ENCODE measurements around the gene RICTOR. TPM values are rescaled to one million over a fixed set of nuclear protein-coding genes. Genes with fewer than 3 reads are reported as not detected.

RICTOR gene
- total RNA-seq, 2 experiments from 2014 or later = 19.7 to 21.5 TPM

- Mint-ChIP-seq H3K27me3 (peaks cover 61% of the 10 kb centered on the region), H3K36me3 (no peaks in the 10 kb centered on the region), H3K4me3 (no peak overlapping the region), H3K4me1 (peaks cover 23% of the 10 kb centered on the region), H3K9me3 (peaks cover 4% of the 10 kb centered on the region), H3K27ac (no peak overlapping the region)
- no peak for DNase-seq
Measured at GRCh38 chr5:39079147-39079546, 4.9 kb upstream of the RICTOR start.

- Mint-ChIP-seq H3K9me3 (no peaks in the 10 kb centered on the region), H3K27ac (no peak overlapping the region), H3K27me3 (peaks cover 51% of the 10 kb centered on the region), H3K4me3 (peak overlapping the region; percentile 4), H3K36me3 (no peaks in the 10 kb centered on the region), H3K4me1 (peaks cover 28% of the 10 kb centered on the region)
- no peak for DNase-seq
Measured at GRCh38 chr5:39076757-39077728, 2.8 kb upstream of the RICTOR start.

GRCh38 chr5:39076101-39076756 lies 2.0 kb upstream of the RICTOR start:
- H3K27me3 Mint-ChIP-seq = peaks cover 45% of the 10 kb centered on the region
- peaks cover 34% of the 10 kb centered on the region for H3K4me1 Mint-ChIP-seq
- no peak overlapping the region for H3K4me3 Mint-ChIP-seq
- H3K27ac Mint-ChIP-seq = no peak overlapping the region
- no peaks in the 10 kb centered on the region for H3K36me3 Mint-ChIP-seq
- H3K9me3 Mint-ChIP-seq = no peaks in the 10 kb centered on the region
- no peak for DNase-seq

GRCh38 chr5:39073767-39074016 lies 507 bp downstream of the RICTOR start:
- Mint-ChIP-seq H3K36me3 (peaks cover 10% of the 10 kb centered on the region), H3K4me3 (peak overlapping the region; percentile 93), H3K9me3 (no peaks in the 10 kb centered on the region), H3K4me1 (peaks cover 36% of the 10 kb centered on the region), H3K27ac (peak overlapping the region; percentile 89), H3K27me3 (peaks cover 31% of the 10 kb centered on the region)
- peak; percentile 60 for DNase-seq

- Mint-ChIP-seq H3K4me1 (peaks cover 36% of the 10 kb centered on the region), H3K9me3 (peaks cover 2% of the 10 kb centered on the region), H3K4me3 (peak overlapping the region; percentile 93), H3K27ac (peak overlapping the region; percentile 89), H3K36me3 (peaks cover 16% of the 10 kb centered on the region), H3K27me3 (peaks cover 27% of the 10 kb centered on the region)
- peak; percentile 71 for DNase-seq
Measured at GRCh38 chr5:39072925-39073766, 1.1 kb downstream of the RICTOR start.

GRCh38 chr5:39068099-39068498 lies 6.1 kb downstream of the RICTOR start:
- H3K27ac Mint-ChIP-seq = no peak overlapping the region
- no peak overlapping the region for H3K4me3 Mint-ChIP-seq
- no peaks in the 10 kb centered on the region for H3K27me3 Mint-ChIP-seq
- no peak for DNase-seq
- H3K4me1 Mint-ChIP-seq = peaks cover 36% of the 10 kb centered on the region
- peaks cover 49% of the 10 kb centered on the region for H3K36me3 Mint-ChIP-seq
- peaks cover 22% of the 10 kb centered on the region for H3K9me3 Mint-ChIP-seq

- Mint-ChIP-seq H3K27me3 (no peaks in the 10 kb centered on the region), H3K9me3 (peaks cover 22% of the 10 kb centered on the region)
Measured at GRCh38 chr5:39064450-39064849, 9.7 kb downstream of the RICTOR start.

GRCh38 chr5:39063037-39063436 lies 11.2 kb downstream of the RICTOR start:
- Mint-ChIP-seq H3K9me3 (peaks cover 21% of the 10 kb centered on the region), H3K4me3 (no peak overlapping the region), H3K4me1 (peaks cover 59% of the 10 kb centered on the region), H3K36me3 (peaks cover 34% of the 10 kb centered on the region), H3K27me3 (no peaks in the 10 kb centered on the region), H3K27ac (no peak overlapping the region)
- DNase-seq = no peak

More at GRCh38 chr5:39064450-39064849, 9.7 kb downstream of the RICTOR start:
- H3K36me3 Mint-ChIP-seq = peaks cover 45% of the 10 kb centered on the region
- H3K4me3 Mint-ChIP-seq = no peak overlapping the region
- DNase-seq = no peak
- H3K4me1 Mint-ChIP-seq = peaks cover 46% of the 10 kb centered on the region
- no peak overlapping the region for H3K27ac Mint-ChIP-seq

GRCh38 chr5:39062530-39062929 lies 11.7 kb downstream of the RICTOR start:
- Mint-ChIP-seq H3K4me3 (no peak overlapping the region), H3K9me3 (peaks cover 17% of the 10 kb centered on the region), H3K36me3 (peaks cover 29% of the 10 kb centered on the region), H3K27me3 (no peaks in the 10 kb centered on the region), H3K4me1 (peaks cover 61% of the 10 kb centered on the region), H3K27ac (no peak overlapping the region)
- DNase-seq = no peak

- Mint-ChIP-seq H3K27ac (no peak overlapping the region), H3K36me3 (peaks cover 25% of the 10 kb centered on the region), H3K4me1 (peaks cover 61% of the 10 kb centered on the region), H3K4me3 (no peak overlapping the region), H3K9me3 (peaks cover 13% of the 10 kb centered on the region), H3K27me3 (no peaks in the 10 kb centered on the region)
- no peak for DNase-seq
Measured at GRCh38 chr5:39062104-39062503, 12.1 kb downstream of the RICTOR start.

GRCh38 chr5:39059064-39059463 lies 15.1 kb downstream of the RICTOR start:
- DNase-seq = no peak
- H3K27ac Mint-ChIP-seq = no peak overlapping the region
- H3K4me1 Mint-ChIP-seq = peaks cover 49% of the 10 kb centered on the region
- no peaks in the 10 kb centered on the region for H3K9me3 Mint-ChIP-seq
- no peaks in the 10 kb centered on the region for H3K27me3 Mint-ChIP-seq
- peaks cover 6% of the 10 kb centered on the region for H3K36me3 Mint-ChIP-seq
- no peak overlapping the region for H3K4me3 Mint-ChIP-seq

GRCh38 chr5:39058178-39058921 lies 15.8 kb downstream of the RICTOR start:
- H3K27ac Mint-ChIP-seq = no peak overlapping the region
- no peak overlapping the region for H3K4me3 Mint-ChIP-seq
- DNase-seq = no peak
- peaks cover 48% of the 10 kb centered on the region for H3K4me1 Mint-ChIP-seq
- H3K9me3 Mint-ChIP-seq = no peaks in the 10 kb centered on the region
- peaks cover 6% of the 10 kb centered on the region for H3K36me3 Mint-ChIP-seq
- no peaks in the 10 kb centered on the region for H3K27me3 Mint-ChIP-seq

- peaks cover 6% of the 10 kb centered on the region for H3K36me3 Mint-ChIP-seq
- H3K4me1 Mint-ChIP-seq = peaks cover 42% of the 10 kb centered on the region
- no peak overlapping the region for H3K27ac Mint-ChIP-seq
- H3K27me3 Mint-ChIP-seq = no peaks in the 10 kb centered on the region
- no peak for DNase-seq
- peak overlapping the region; percentile 50 for H3K4me3 Mint-ChIP-seq
- H3K9me3 Mint-ChIP-seq = no peaks in the 10 kb centered on the region
Measured at GRCh38 chr5:39057734-39058133, 16.5 kb downstream of the RICTOR start.

- Mint-ChIP-seq H3K27ac (no peak overlapping the region), H3K4me3 (no peak overlapping the region), H3K9me3 (no peaks in the 10 kb centered on the region), H3K36me3 (peaks cover 8% of the 10 kb centered on the region), H3K27me3 (no peaks in the 10 kb centered on the region), H3K4me1 (peaks cover 32% of the 10 kb centered on the region)
- no peak for DNase-seq
Measured at GRCh38 chr5:39055768-39056398, 18.3 kb downstream of the RICTOR start.
